Sigmoid colon (tissue), 7 donors: ENCODE data around the gene MALSU1. TPM values are rescaled to one million over a fixed set of nuclear protein-coding genes. Genes with fewer than 3 reads are reported as not detected.
A peak's percentile ranks its signal among the peaks of the same experiment; 100 is the strongest.

ENCODE experiments used
- DNase-seq: peaks from one replicate; pipeline ENCODE4 v3.0.0-alpha.2; 2019
- H3K27ac ChIP-seq, 4 donors: fragments of 200-600 bp; sonication (generic); one replicate each; pipeline ENCODE4 v1.5.1; 2016 to 2019; ENCODE audit warnings: mild to moderate bottlenecking in 1 of 4
- H3K27me3 ChIP-seq, 3 donors: fragments of 200-600 bp; sonication (generic); one replicate each; pipeline ENCODE4 v1.5.1; 2019; ENCODE audit warnings: mild to moderate bottlenecking in 1 of 3
- H3K36me3 ChIP-seq, 4 donors: fragments of 200-600 bp; sonication (generic); one replicate each; pipeline ENCODE4 v1.5.1; 2016 to 2019
- H3K4me1 ChIP-seq, 4 donors: fragments of 200-600 bp; sonication (generic); one replicate each; pipeline ENCODE4 v1.5.1; 2017 to 2019
- H3K4me3 ChIP-seq, 4 donors: fragments of 200-600 bp; sonication (generic); one replicate each; pipeline ENCODE4 v1.5.1; 2017 to 2019; ENCODE audit warnings: mild to moderate bottlenecking in 2 of 4, moderate library complexity in 1 of 4
- H3K9me3 ChIP-seq, 4 donors: fragments of 200-600 bp in 3 of 4; sonication (generic) in 3 of 4; one replicate each; pipeline versions ENCODE4 v1.5.1 to v1.6.1; 2013 to 2019
- CTCF ChIP-seq, 4 experiments: fragments of 450-650 bp in 3 of 4; fragments of 200-600 bp in 1 of 4; IDR thresholded peaks; one replicate each; pipeline ENCODE4 v1.5.1; 2016 to 2019; ENCODE audit warnings: antibody characterized with exemption in 4 of 4, mild to moderate bottlenecking in 3 of 4, moderate library complexity in 2 of 4
- EP300 ChIP-seq, 4 donors: sonication (generic); formaldehyde crosslinking; IDR thresholded peaks; one replicate each; pipeline ENCODE4 v1.6.1; 2017; ENCODE audit warnings: antibody characterized with exemption in 4 of 4
- POLR2A ChIP-seq, 2 donors: fragments of 450-650 bp; IDR thresholded peaks; one replicate each; pipeline ENCODE4 v1.6.1; 2016; ENCODE audit warnings: antibody characterized with exemption in 2 of 2, mild to moderate bottlenecking in 2 of 2, moderate library complexity in 2 of 2
- POLR2AphosphoS5 ChIP-seq, 4 donors: sonication (generic); formaldehyde crosslinking; IDR thresholded peaks; one replicate each; pipeline ENCODE4 v1.6.1; 2017; ENCODE audit warnings: antibody characterized with exemption in 4 of 4
- WGBS, 2 donors: extraction: QIAGEN DNeasy Blood & Tissue Kit; methylation state at CpG; one replicate each; pipeline ENCODE4 v1.1.7; 2013; 5-methylcytosine and 5-hydroxymethylcytosine counted together
- intact Hi-C: fragments of 100-400 bp; cut with DNase I; formaldehyde crosslinking; loops from one replicate; pipeline ENCODE4 v1.15.1; 2023
- polyA plus RNA-seq, 3 donors: library from polyadenylated mRNA; stranded (reverse); fragments of 200-250 nt; gene quantifications; one replicate each; pipeline ENCODE4 v1.2.3, GENCODE V29; 2013
- total RNA-seq, 4 donors: library from RNA; depleted of rRNA; stranded (reverse); fragments of >200 nt; gene quantifications; one replicate each; pipeline ENCODE4 v1.1.0, GENCODE V29; 2016
- donor health status: healthy with polysubstance abuse.
- donor health status: Bipolar disorder and iron deficiency.
- donor health status: healthy.

The MALSU1 gene
- total and polyA plus RNA-seq, 7 donors = 32.4 to 94.0 (median 47.4) TPM

GRCh38 chr7:23294549-23295400, 4.4 kb upstream of the MALSU1 start:
- Histone ChIP-seq H3K9me3 (no peaks in the 10 kb centered on the region), H3K4me3 (no peak overlapping the region), H3K4me1 (peaks cover 0 to 12% (median 8%) of the 10 kb centered on the region in 4 donors), H3K27me3 (no peaks in the 10 kb centered on the region), H3K27ac (no peak overlapping the region), H3K36me3 (no peaks in the 10 kb centered on the region)
- intact Hi-C loops = loop anchor here (5.0 to 10.0 kb wide), 3 partner anchors 187 to 390 kb away; partner anchors contain the start of genes FAM221A, KLHL7 and TRA2A
- 77 to 86% methylated on average over 6 of the region's 6 CpGs for WGBS, 2 donors
- DNase-seq = no peak
- TF ChIP-seq EP300 (IDR thresholded peaks at IDR 0.05) = no peak
- no peak for TF ChIP-seq POLR2A (IDR thresholded peaks at IDR 0.05)
- no peak for TF ChIP-seq CTCF (IDR thresholded peaks at IDR 0.05)
- TF ChIP-seq POLR2AphosphoS5 (IDR thresholded peaks at IDR 0.05) = no peak

DNA sequence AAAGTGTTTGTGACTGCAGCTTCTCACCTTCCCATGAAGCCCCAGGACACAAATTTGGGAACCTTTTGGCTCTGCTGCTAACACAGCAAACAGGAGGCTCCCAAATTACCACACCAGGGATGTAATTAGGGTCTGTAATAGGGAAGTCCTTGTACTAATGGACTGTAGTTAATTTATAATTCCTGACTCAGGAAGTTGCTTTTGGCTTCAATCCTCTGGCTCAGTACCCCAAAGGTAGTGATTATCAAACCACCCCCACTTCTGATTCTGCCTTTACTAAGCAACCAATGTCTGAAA, 3.8 kb upstream of the MALSU1 start:
- H3K4me3 ChIP-seq = no peak overlapping the region
- H3K27ac ChIP-seq = no peak overlapping the region
- peaks cover 0 to 18% (median 14%) of the 10 kb centered on the region in 4 donors for H3K4me1 ChIP-seq
- no peaks in the 10 kb centered on the region for H3K27me3 ChIP-seq
- no peaks in the 10 kb centered on the region for H3K36me3 ChIP-seq
- intact Hi-C loops = loop anchor here (5.0 to 10.0 kb wide), 3 partner anchors 188 to 389 kb away; partner anchors contain the start of genes FAM221A, KLHL7 and TRA2A
- TF ChIP-seq EP300 (IDR thresholded peaks at IDR 0.05) (no peak), CTCF (IDR thresholded peaks at IDR 0.05) (no peak), POLR2AphosphoS5 (IDR thresholded peaks at IDR 0.05) (no peak), POLR2A (IDR thresholded peaks at IDR 0.05) (no peak)
- no peak for DNase-seq
- no peaks in the 10 kb centered on the region for H3K9me3 ChIP-seq

DNA sequence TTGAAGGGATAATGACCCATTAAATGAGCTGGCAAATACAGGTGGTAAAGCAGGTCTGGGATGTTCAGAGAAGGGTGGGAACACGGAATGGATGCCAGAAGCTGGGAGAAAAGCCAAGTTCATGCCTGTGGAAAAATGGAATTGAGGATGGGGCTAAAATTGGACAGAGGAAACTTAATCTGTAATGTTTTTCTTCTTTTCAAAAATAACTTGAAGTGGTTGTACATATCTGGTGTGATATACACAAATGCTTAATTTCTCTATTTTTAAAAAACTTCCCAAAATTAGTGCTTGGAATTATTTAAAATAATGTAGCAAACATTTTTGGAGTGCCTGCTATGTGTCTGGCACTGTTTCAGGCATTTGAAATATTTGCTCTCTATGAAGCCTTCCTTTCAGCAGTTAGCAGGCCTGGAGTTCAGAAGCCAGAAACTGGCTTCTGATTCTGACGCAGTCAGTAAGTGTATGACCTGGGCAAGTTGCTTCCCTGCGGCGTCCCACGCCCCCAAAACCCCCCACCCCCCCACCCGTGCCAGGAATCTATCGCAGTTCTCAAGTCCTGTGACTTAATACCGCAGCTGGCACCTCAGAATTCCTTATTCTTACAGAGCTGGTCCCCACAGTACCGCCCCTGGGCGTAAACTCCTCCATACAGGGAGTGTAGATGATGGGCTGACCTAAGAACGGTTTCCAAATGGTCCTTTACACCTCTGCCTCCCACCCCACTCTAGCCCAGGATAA, 828 bp upstream of the MALSU1 start:
- Histone ChIP-seq H3K9me3 (no peaks in the 10 kb centered on the region), H3K4me3 (peak overlapping the region; percentile 91 to 94 (median 92)), H3K4me1 (peaks cover 0 to 43% (median 36%) of the 10 kb centered on the region in 4 donors), H3K36me3 (peaks cover 0 to 19% (median 0%) of the 10 kb centered on the region in 4 donors), H3K27me3 (no peaks in the 10 kb centered on the region), H3K27ac (peak overlapping the region; percentile 81 to 90 (median 88))
- WGBS, 2 donors = 87 to 89% methylated on average over 11 of the region's 11 CpGs
- intact Hi-C loops = loop anchor here (2.0 to 10.0 kb wide), 4 partner anchors 116 to 386 kb away; partner anchors contain the start of genes FAM221A, KLHL7, NUP42 and TRA2A
- no peak for DNase-seq
- TF ChIP-seq EP300 (IDR thresholded peaks at IDR 0.05) = no peak
- TF ChIP-seq CTCF (IDR thresholded peaks at IDR 0.05) = no peak
- no peak for TF ChIP-seq POLR2A (IDR thresholded peaks at IDR 0.05)
- TF ChIP-seq POLR2AphosphoS5 (IDR thresholded peaks at IDR 0.05) = no peak

GRCh38 chr7:23299770-23300300, 696 bp downstream of the MALSU1 start:
- no peaks in the 10 kb centered on the region for H3K9me3 ChIP-seq
- TF ChIP-seq POLR2A (IDR thresholded peaks at IDR 0.05) (no peak), EP300 (IDR thresholded peaks at IDR 0.05) (no peak), POLR2AphosphoS5 (IDR thresholded peaks at IDR 0.05) (no peak), CTCF (IDR thresholded peaks at IDR 0.05) (no peak)
- WGBS, 2 donors = 7 to 14% methylated on average over 12 of the region's 12 CpGs
- peaks cover 0 to 34% (median 0%) of the 10 kb centered on the region in 4 donors for H3K36me3 ChIP-seq
- peaks cover 0 to 50% (median 41%) of the 10 kb centered on the region in 4 donors for H3K4me1 ChIP-seq
- no peak for DNase-seq
- H3K27me3 ChIP-seq = no peaks in the 10 kb centered on the region
- H3K27ac ChIP-seq = peak overlapping the region; percentile 81 to 90 (median 88)
- H3K4me3 ChIP-seq = peak overlapping the region; percentile 91 to 94 (median 92)
- intact Hi-C loops = loop anchor here (2.0 to 10.0 kb wide), 4 partner anchors 117 to 385 kb away; partner anchors contain the start of genes FAM221A, KLHL7, NUP42 and TRA2A
